ENCODE data around the gene CYP46A1. TPM values are rescaled to one million over a fixed set of nuclear protein-coding genes. Genes with fewer than 3 reads are reported as not detected.

Gene CYP46A1
- total and polyA plus RNA-seq, 4 donors, result 0.14 to 0.92 (median 0.48) TPM

- no peak for TF ChIP-seq RXRA (IDR thresholded peaks at IDR 0.05)
- TF ChIP-seq YY1 (IDR thresholded peaks at IDR 0.05), result no peak
- no peak for TF ChIP-seq FOXA1 (IDR thresholded peaks at IDR 0.05)
- no peak for TF ChIP-seq FOXA2 (IDR thresholded peaks at IDR 0.05)
- TF ChIP-seq, protein P1, sequence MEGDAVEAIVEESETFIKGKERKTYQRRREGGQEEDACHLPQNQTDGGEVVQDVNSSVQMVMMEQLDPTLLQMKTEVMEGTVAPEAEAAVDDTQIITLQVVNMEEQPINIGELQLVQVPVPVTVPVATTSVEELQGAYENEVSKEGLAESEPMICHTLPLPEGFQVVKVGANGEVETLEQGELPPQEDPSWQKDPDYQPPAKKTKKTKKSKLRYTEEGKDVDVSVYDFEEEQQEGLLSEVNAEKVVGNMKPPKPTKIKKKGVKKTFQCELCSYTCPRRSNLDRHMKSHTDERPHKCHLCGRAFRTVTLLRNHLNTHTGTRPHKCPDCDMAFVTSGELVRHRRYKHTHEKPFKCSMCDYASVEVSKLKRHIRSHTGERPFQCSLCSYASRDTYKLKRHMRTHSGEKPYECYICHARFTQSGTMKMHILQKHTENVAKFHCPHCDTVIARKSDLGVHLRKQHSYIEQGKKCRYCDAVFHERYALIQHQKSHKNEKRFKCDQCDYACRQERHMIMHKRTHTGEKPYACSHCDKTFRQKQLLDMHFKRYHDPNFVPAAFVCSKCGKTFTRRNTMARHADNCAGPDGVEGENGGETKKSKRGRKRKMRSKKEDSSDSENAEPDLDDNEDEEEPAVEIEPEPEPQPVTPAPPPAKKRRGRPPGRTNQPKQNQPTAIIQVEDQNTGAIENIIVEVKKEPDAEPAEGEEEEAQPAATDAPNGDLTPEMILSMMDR (IDR thresholded peaks at IDR 0.05; ENCODE audit: low read depth, low read length, missing input control), result no peak
- TF ChIP-seq SP1 (IDR thresholded peaks at IDR 0.05), result no peak
- TF ChIP-seq TAF1 (conservative IDR thresholded peaks at IDR 0.05), result no peak
- no peak for TF ChIP-seq NR2F2 (IDR thresholded peaks at IDR 0.05)
- Histone ChIP-seq H3K4me1 (ENCODE audit: control insufficient read depth in 4 of 4, insufficient read depth in 4 of 4, low read length in 3 of 4) (peaks cover 2 to 15% (median 13%) of the 10 kb centered on the region in 4 donors), H3K36me3 (ENCODE audit: control insufficient read depth in 4 of 4, insufficient read depth in 3 of 4, low read depth in 1 of 4, low read length in 3 of 4) (no peaks in the 10 kb centered on the region), H3K4me3 (ENCODE audit: low read depth in 1 of 3, low read length in 3 of 3) (no peak overlapping the region), H3K27me3 (ENCODE audit: control insufficient read depth in 4 of 4, insufficient read depth in 4 of 4, low read length in 3 of 4) (no peaks in the 10 kb centered on the region), H3K9me3 (ENCODE audit: control insufficient read depth in 4 of 4, low read length in 3 of 4) (no peaks in the 10 kb centered on the region), H3K9ac (ENCODE audit: low read depth in 1 of 2, low read length in 2 of 2) (no peak overlapping the region), H3K27ac (ENCODE audit: low read depth in 1 of 2, low read length in 2 of 2) (no peak overlapping the region)
- no peak for DNase-seq (ENCODE audit: low spot score)
- WGBS, result 81% methylated on average over 9 of the region's 9 CpGs
Measured at GRCh38 chr14:99667821-99668220, 16.3 kb upstream of the CYP46A1 start.

GRCh38 chr14:99668307-99669295, 15.5 kb upstream of the CYP46A1 start:
- no peaks in the 10 kb centered on the region for H3K36me3 ChIP-seq (ENCODE audit: control insufficient read depth in 4 of 4, insufficient read depth in 3 of 4, low read depth in 1 of 4, low read length in 3 of 4)
- no peak overlapping the region for H3K4me3 ChIP-seq (ENCODE audit: low read depth in 1 of 3, low read length in 3 of 3)
- TF ChIP-seq NR2F2 (IDR thresholded peaks at IDR 0.05), result no peak
- no peak for TF ChIP-seq RAD21 (IDR thresholded peaks at IDR 0.05)
- H3K9ac ChIP-seq (ENCODE audit: low read depth in 1 of 2, low read length in 2 of 2), result no peak overlapping the region
- H3K9me3 ChIP-seq (ENCODE audit: control insufficient read depth in 4 of 4, low read length in 3 of 4), result no peaks in the 10 kb centered on the region
- H3K4me1 ChIP-seq (ENCODE audit: control insufficient read depth in 4 of 4, insufficient read depth in 4 of 4, low read length in 3 of 4), result peaks cover 2 to 18% (median 13%) of the 10 kb centered on the region in 4 donors
- no peak for DNase-seq (ENCODE audit: low spot score)
- WGBS, result 92% methylated on average over 27 of the region's 27 CpGs
- H3K27ac ChIP-seq (ENCODE audit: low read depth in 1 of 2, low read length in 2 of 2), result no peak overlapping the region
- no peaks in the 10 kb centered on the region for H3K27me3 ChIP-seq (ENCODE audit: control insufficient read depth in 4 of 4, insufficient read depth in 4 of 4, low read length in 3 of 4)

- TF ChIP-seq GABPA (IDR thresholded peaks at IDR 0.05 in 1 of 2, conservative IDR thresholded peaks at IDR 0.05 in 1 of 2) (no peak), TAF1 (conservative IDR thresholded peaks at IDR 0.05) (no peak), HNF4A (conservative IDR thresholded peaks at IDR 0.05) (no peak), EGR1 (IDR thresholded peaks at IDR 0.05; ENCODE audit: low read depth in 2 of 2) (no peak), RXRA (IDR thresholded peaks at IDR 0.05) (no peak), JUND (IDR thresholded peaks at IDR 0.05) (no peak), YY1 (IDR thresholded peaks at IDR 0.05) (no peak), FOXA1 (IDR thresholded peaks at IDR 0.05) (no peak), NR2F2 (IDR thresholded peaks at IDR 0.05) (no peak), HNF4G (IDR thresholded peaks at IDR 0.05) (no peak), RAD21 (IDR thresholded peaks at IDR 0.05) (no peak)
- TF ChIP-seq, protein P2, sequence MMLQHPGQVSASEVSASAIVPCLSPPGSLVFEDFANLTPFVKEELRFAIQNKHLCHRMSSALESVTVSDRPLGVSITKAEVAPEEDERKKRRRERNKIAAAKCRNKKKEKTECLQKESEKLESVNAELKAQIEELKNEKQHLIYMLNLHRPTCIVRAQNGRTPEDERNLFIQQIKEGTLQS (IDR thresholded peaks at IDR 0.05), result no peak
- TF ChIP-seq, protein P3, sequence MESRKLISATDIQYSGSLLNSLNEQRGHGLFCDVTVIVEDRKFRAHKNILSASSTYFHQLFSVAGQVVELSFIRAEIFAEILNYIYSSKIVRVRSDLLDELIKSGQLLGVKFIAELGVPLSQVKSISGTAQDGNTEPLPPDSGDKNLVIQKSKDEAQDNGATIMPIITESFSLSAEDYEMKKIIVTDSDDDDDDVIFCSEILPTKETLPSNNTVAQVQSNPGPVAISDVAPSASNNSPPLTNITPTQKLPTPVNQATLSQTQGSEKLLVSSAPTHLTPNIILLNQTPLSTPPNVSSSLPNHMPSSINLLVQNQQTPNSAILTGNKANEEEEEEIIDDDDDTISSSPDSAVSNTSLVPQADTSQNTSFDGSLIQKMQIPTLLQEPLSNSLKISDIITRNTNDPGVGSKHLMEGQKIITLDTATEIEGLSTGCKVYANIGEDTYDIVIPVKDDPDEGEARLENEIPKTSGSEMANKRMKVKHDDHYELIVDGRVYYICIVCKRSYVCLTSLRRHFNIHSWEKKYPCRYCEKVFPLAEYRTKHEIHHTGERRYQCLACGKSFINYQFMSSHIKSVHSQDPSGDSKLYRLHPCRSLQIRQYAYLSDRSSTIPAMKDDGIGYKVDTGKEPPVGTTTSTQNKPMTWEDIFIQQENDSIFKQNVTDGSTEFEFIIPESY (IDR thresholded peaks at IDR 0.05), result no peak
- TF ChIP-seq, protein P4, sequence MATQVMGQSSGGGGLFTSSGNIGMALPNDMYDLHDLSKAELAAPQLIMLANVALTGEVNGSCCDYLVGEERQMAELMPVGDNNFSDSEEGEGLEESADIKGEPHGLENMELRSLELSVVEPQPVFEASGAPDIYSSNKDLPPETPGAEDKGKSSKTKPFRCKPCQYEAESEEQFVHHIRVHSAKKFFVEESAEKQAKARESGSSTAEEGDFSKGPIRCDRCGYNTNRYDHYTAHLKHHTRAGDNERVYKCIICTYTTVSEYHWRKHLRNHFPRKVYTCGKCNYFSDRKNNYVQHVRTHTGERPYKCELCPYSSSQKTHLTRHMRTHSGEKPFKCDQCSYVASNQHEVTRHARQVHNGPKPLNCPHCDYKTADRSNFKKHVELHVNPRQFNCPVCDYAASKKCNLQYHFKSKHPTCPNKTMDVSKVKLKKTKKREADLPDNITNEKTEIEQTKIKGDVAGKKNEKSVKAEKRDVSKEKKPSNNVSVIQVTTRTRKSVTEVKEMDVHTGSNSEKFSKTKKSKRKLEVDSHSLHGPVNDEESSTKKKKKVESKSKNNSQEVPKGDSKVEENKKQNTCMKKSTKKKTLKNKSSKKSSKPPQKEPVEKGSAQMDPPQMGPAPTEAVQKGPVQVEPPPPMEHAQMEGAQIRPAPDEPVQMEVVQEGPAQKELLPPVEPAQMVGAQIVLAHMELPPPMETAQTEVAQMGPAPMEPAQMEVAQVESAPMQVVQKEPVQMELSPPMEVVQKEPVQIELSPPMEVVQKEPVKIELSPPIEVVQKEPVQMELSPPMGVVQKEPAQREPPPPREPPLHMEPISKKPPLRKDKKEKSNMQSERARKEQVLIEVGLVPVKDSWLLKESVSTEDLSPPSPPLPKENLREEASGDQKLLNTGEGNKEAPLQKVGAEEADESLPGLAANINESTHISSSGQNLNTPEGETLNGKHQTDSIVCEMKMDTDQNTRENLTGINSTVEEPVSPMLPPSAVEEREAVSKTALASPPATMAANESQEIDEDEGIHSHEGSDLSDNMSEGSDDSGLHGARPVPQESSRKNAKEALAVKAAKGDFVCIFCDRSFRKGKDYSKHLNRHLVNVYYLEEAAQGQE (IDR thresholded peaks at IDR 0.05), result no peak
- H3K27me3 ChIP-seq (ENCODE audit: control insufficient read depth in 4 of 4, insufficient read depth in 4 of 4, low read length in 3 of 4), result no peaks in the 10 kb centered on the region
- no peak for DNase-seq (ENCODE audit: low spot score)
- H3K4me1 ChIP-seq (ENCODE audit: control insufficient read depth in 4 of 4, insufficient read depth in 4 of 4, low read length in 3 of 4), result peaks cover 2 to 18% (median 13%) of the 10 kb centered on the region in 4 donors
- H3K4me3 ChIP-seq (ENCODE audit: low read depth in 1 of 3, low read length in 3 of 3), result no peak overlapping the region
- no peak overlapping the region for H3K27ac ChIP-seq (ENCODE audit: low read depth in 1 of 2, low read length in 2 of 2)
- no peaks in the 10 kb centered on the region for H3K9me3 ChIP-seq (ENCODE audit: control insufficient read depth in 4 of 4, low read length in 3 of 4)
- H3K9ac ChIP-seq (ENCODE audit: low read depth in 1 of 2, low read length in 2 of 2), result no peak overlapping the region
- no peaks in the 10 kb centered on the region for H3K36me3 ChIP-seq (ENCODE audit: control insufficient read depth in 4 of 4, insufficient read depth in 3 of 4, low read depth in 1 of 4, low read length in 3 of 4)
- 85% methylated on average over 14 of the region's 14 CpGs for WGBS
Measured at GRCh38 chr14:99670361-99671234, 13.5 kb upstream of the CYP46A1 start.

Measured in liver (tissue), 9 donors.